MM.1S (cell line): ENCODE results near the gene ABHD17B.
"Not testable (repeated sequence)": the region's sequence is repeated elsewhere in the genome, so short reads cannot be mapped to it uniquely, and the experiment has no call there.

Source experiments
- DNase-seq: peaks from one replicate; pipeline ENCODE4 v3.0.0-alpha.2; 2015
- H2AFZ ChIP-seq: fragments of 300-600 bp; sonication (generic); 2 replicates; pipeline ENCODE4 v1.6.0; 2016; ENCODE audit warnings: antibody characterized with exemption, low read length
- H3F3A ChIP-seq: fragments of 300-600 bp; sonication (generic); 2 replicates; pipeline ENCODE4 v1.6.1; 2016; ENCODE audit warnings: mild to moderate bottlenecking, antibody characterized with exemption, low read length, moderate library complexity, mixed read lengths; ENCODE audit not compliant: insufficient read depth
- H3K27ac ChIP-seq: fragments of 300-600 bp; sonication (generic); 2 replicates; pipeline ENCODE4 v1.5.1; 2016; ENCODE audit warnings: mild to moderate bottlenecking, low read length
- H3K27me3 ChIP-seq: fragments of 300-600 bp; sonication (generic); replicated peaks from 2 replicates; pipeline ENCODE4 v1.6.0; 2016; ENCODE audit warnings: low read length; ENCODE audit not compliant: insufficient read depth
- H3K36me3 ChIP-seq: fragments of 300-600 bp; sonication (generic); replicated peaks from 2 replicates; pipeline ENCODE4 v1.6.1; 2016; ENCODE audit warnings: mild to moderate bottlenecking, low read length, mixed read lengths; ENCODE audit not compliant: insufficient read depth
- H3K4me1 ChIP-seq: fragments of 300-600 bp; sonication (generic); 2 replicates; pipeline ENCODE4 v1.6.1; 2016; ENCODE audit warnings: low read length, mixed read lengths
- H3K4me2 ChIP-seq: fragments of 300-600 bp; sonication (generic); 2 replicates; pipeline ENCODE4 v1.6.0; 2016; ENCODE audit warnings: low read depth, low read length
- H3K4me3 ChIP-seq: fragments of 300-600 bp; sonication (generic); 2 replicates; pipeline ENCODE4 v1.5.1; 2016; ENCODE audit warnings: low read length, mixed read lengths
- H3K79me2 ChIP-seq: fragments of 300-600 bp; sonication (generic); 2 replicates; pipeline ENCODE4 v1.6.1; 2016; ENCODE audit warnings: mixed run types, low read length, mixed read lengths
- H3K9ac ChIP-seq: fragments of 300-600 bp; sonication (generic); 2 replicates; pipeline ENCODE4 v1.6.1; 2016; ENCODE audit warnings: low read length, mixed read lengths
- H3K9me2 ChIP-seq: fragments of 300-600 bp; sonication (generic); replicated peaks from 2 replicates; pipeline ENCODE4 v1.6.1; 2016; ENCODE audit warnings: mild to moderate bottlenecking, low read length, mixed read lengths; ENCODE audit not compliant: insufficient read depth
- H3K9me3 ChIP-seq: fragments of 300-600 bp; sonication (generic); replicated peaks from 2 replicates; pipeline ENCODE4 v1.6.1; 2016; ENCODE audit warnings: mild to moderate bottlenecking, low read length, mixed read lengths; ENCODE audit not compliant: insufficient read depth
- H4K20me1 ChIP-seq: fragments of 300-600 bp; sonication (generic); 2 replicates; pipeline ENCODE4 v1.6.1; 2016; ENCODE audit warnings: mild to moderate bottlenecking, low read length, moderate library complexity, mixed read lengths; ENCODE audit not compliant: insufficient read depth
- CTCF ChIP-seq: fragments of 300-600 bp; sonication (generic); IDR thresholded peaks from 2 replicates; pipeline ENCODE4 v1.5.1; 2016; ENCODE audit warnings: antibody characterized with exemption, low read length, mixed read lengths
- EZH2 ChIP-seq: fragments of 300-600 bp; sonication (generic); optimal IDR thresholded peaks from 2 replicates; pipeline ENCODE3; 2017; ENCODE audit warnings: low read depth, mild to moderate bottlenecking, antibody characterized with exemption, low read length, mixed read lengths
- EZH2phosphoT487 ChIP-seq: fragments of 300-600 bp; sonication (generic); IDR thresholded peaks from 2 replicates; pipeline ENCODE4 v1.6.1; 2018; ENCODE audit warnings: antibody characterized with exemption, low read length

The ABHD17B gene

DNA sequence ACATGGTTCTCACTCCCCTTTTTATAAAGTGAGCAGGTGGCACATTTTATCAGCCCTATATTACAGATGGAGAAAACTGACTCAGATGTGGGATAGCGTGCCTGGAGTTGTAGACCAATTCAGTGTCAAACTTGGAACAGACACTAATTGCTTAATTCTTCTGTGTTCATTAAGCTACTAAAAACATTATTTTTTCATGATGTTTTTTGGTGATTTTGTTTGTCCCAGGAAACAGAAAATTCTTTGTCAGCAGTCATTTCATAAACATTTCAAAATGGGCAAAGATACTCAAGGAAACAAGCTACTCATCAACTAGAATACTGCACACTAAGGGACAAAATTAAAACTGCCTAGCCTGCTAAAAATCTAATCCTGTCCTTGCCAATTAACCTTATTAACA lies 2.2 kb downstream of the ABHD17B start:
- H3K4me2 ChIP-seq, result peak overlapping the region; percentile 73
- peaks cover 11% of the 10 kb centered on the region for H3F3A ChIP-seq
- peaks cover 8% of the 10 kb centered on the region; the same call in 1 of the 2 replicates for H4K20me1 ChIP-seq
- no peak for DNase-seq
- no peaks in the 10 kb centered on the region for H3K9me3 ChIP-seq
- no peak for TF ChIP-seq EZH2
- no peak for TF ChIP-seq EZH2phosphoT487
- no peak for TF ChIP-seq CTCF
- peaks cover 8% of the 10 kb centered on the region for H3K4me1 ChIP-seq
- peak overlapping the region; percentile 87 for H3K4me3 ChIP-seq
- H3K9me2 ChIP-seq, result no peaks in the 10 kb centered on the region
- H3K36me3 ChIP-seq, result 0 out of 2 replicates have a peak, but pooled peaks cover 3% of the 10 kb centered on the region
- no peak overlapping the region for H3K27ac ChIP-seq
- H3K27me3 ChIP-seq, result no peaks in the 10 kb centered on the region
- H3K79me2 ChIP-seq, result peaks cover 95% of the 10 kb centered on the region
- H3K9ac ChIP-seq, result peak overlapping the region; percentile 90; the same call in 1 of the 2 replicates
- H2AFZ ChIP-seq, result no peak overlapping the region

DNA sequence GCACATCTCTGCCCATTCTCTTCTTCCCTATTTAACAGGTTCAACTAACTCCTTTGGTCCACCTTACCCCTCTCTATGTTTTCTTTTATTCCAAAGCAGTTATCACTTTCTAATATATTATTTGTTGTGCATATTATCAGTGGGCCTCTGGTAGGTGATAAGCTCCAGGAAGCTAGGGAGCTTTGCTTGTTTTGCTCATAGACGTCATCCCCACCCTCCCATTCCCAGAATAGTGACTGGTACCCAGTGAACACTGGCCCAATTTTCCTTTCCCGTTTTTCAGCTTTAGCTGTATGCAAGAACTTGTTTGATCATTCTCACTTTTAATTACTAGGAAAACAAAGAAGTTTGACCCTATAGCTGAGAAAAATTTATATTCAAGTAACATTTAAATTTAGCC lies 6.9 kb downstream of the ABHD17B start:
- H3K27ac ChIP-seq, result no peak overlapping the region
- no peak for TF ChIP-seq CTCF
- no peak for TF ChIP-seq EZH2phosphoT487
- TF ChIP-seq EZH2, result no peak
- peaks cover 21% of the 10 kb centered on the region for H3K4me1 ChIP-seq
- H3K36me3 ChIP-seq, result 0 out of 2 replicates have a peak, but pooled peaks cover 3% of the 10 kb centered on the region
- no peak overlapping the region for H3K4me3 ChIP-seq
- H3K27me3 ChIP-seq, result no peaks in the 10 kb centered on the region
- no peak overlapping the region for H2AFZ ChIP-seq
- peaks cover 98% of the 10 kb centered on the region for H3K79me2 ChIP-seq
- H3F3A ChIP-seq, result peaks cover 10% of the 10 kb centered on the region
- H4K20me1 ChIP-seq, result peaks cover 11% of the 10 kb centered on the region; the same call in 1 of the 2 replicates
- H3K4me2 ChIP-seq, result no peak overlapping the region
- no peak for DNase-seq
- H3K9me2 ChIP-seq, result no peaks in the 10 kb centered on the region
- H3K9me3 ChIP-seq, result no peaks in the 10 kb centered on the region
- H3K9ac ChIP-seq, result no peak overlapping the region

DNA sequence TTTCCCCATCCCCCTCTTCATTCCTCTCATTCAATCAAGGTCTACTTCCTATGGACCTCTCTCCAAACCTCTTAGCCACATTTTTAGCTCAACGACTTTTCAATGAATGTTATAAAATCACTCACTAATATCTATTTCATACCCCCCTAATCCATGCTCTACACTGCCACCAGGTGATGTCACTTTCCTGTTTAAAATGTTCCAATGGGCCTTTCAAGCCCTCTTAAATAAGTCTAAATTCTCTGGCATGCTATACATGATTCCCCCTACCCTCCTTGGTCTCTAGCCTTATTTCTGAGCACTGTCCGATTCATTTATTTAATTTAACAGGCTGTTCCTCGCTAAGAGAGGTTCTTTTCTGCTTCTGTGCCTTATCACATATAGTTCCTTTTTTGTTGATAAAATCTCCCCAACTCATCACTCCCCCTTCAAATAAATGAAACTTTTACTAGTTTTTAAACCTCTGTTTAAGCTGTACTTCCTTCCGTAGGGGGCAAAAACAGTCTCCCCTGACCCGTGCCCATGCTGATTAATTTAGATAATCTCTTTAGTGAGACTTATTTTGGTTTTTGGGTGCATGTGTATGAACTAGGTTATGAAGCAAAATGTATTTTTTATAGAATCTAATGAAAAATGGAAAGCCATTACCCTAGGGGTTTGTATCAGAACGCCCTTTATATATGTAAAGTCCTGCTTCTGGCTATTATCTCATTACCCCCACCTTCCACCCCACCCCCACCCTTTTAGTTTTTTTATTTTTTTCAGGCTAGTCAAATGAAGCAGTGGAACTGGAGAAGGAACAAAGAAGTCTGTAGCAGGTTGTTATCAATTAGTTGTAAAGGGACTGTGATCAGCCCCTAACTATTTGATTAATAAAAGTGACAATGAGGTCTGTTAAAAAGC lies 9.0 kb downstream of the ABHD17B start:
- no peak overlapping the region for H3K27ac ChIP-seq

DNA sequence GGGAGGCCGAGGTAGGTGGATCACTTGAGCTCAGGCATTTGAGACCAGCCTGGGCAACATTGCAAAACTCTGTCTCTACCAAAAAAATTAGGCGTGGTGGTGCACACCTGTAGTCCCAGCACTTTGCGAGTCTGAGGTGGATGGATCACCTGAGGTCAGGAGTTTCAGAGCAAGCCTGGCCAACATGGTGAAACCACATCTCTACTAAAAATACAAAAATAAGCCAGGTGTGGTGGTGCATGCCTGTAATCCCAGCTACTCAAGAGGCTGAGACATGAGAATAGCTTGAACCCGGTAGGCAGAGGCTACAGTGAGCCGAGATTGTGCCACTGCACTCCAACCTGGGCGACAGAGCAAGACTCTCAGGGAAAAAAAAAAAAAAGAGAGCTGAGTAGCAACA lies 12.2 kb downstream of the ABHD17B start:
- not testable (repeated sequence) for H3K9ac ChIP-seq, H3K4me3 ChIP-seq, H2AFZ ChIP-seq, H3K36me3 ChIP-seq, H3K27me3 ChIP-seq, H4K20me1 ChIP-seq, H3K9me2 ChIP-seq, H3K9me3 ChIP-seq
- H3K4me2 ChIP-seq, result peak overlapping the region; percentile 59
- H3F3A ChIP-seq, result peaks cover 31% of the 10 kb centered on the region
- peak overlapping the region; percentile 80; the same call in 1 of the 2 replicates for H3K27ac ChIP-seq
- peaks cover 58% of the 10 kb centered on the region for H3K4me1 ChIP-seq
- H3K79me2 ChIP-seq, result peaks cover 93% of the 10 kb centered on the region
- DNase-seq, result peak; percentile 83

More for the DNA sequence above, 9.0 kb downstream of the ABHD17B start:
- H3K36me3 ChIP-seq, result 0 out of 2 replicates have a peak, but pooled peaks cover 3% of the 10 kb centered on the region
- TF ChIP-seq CTCF, result no peak
- TF ChIP-seq EZH2phosphoT487, result no peak
- TF ChIP-seq EZH2, result no peak
- H3K4me1 ChIP-seq, result peaks cover 31% of the 10 kb centered on the region
- H3K27me3 ChIP-seq, result no peaks in the 10 kb centered on the region
- H3K9ac ChIP-seq, result no peak overlapping the region
- no peak overlapping the region for H3K4me3 ChIP-seq
- no peak overlapping the region for H2AFZ ChIP-seq
- H3F3A ChIP-seq, result peaks cover 24% of the 10 kb centered on the region
- H3K4me2 ChIP-seq, result no peak overlapping the region
- no peak for DNase-seq
- H3K79me2 ChIP-seq, result peaks cover 95% of the 10 kb centered on the region
- H3K9me3 ChIP-seq, result no peaks in the 10 kb centered on the region
- H4K20me1 ChIP-seq, result peaks cover 4% of the 10 kb centered on the region; the same call in 1 of the 2 replicates
- no peaks in the 10 kb centered on the region for H3K9me2 ChIP-seq
